GM21360 (cell line): ENCODE measurements around the gene CCDC91.
"Not testable (repeated sequence)": the region's sequence is repeated elsewhere in the genome, so short reads cannot be mapped to it uniquely, and the experiment has no call there.

Experiments
- ATAC-seq: cut with Tn5 transposase; IDR thresholded peaks from one replicate; pipeline ENCODE4 v1.9.1; 2021; ENCODE audit warnings: mild to moderate bottlenecking, moderate library complexity; ENCODE audit not compliant: unreplicated experiment

Gene CCDC91

GRCh38 chr12:28351414-28351813, 161.2 kb downstream of the CCDC91 start:
- no peak for ATAC-seq

- no peak for ATAC-seq
Observed at GRCh38 chr12:28355161-28355560, 164.9 kb downstream of the CCDC91 start.

GRCh38 chr12:28360253-28360652, 170.0 kb downstream of the CCDC91 start:
- ATAC-seq, result no peak

- no peak for ATAC-seq
Observed at GRCh38 chr12:28367326-28367725, 177.1 kb downstream of the CCDC91 start.

- no peak for ATAC-seq
Observed at GRCh38 chr12:28367993-28368392, 177.7 kb downstream of the CCDC91 start.

GRCh38 chr12:28369483-28369882, 179.2 kb downstream of the CCDC91 start:
- no peak for ATAC-seq

GRCh38 chr12:28374556-28374955, 184.3 kb downstream of the CCDC91 start:
- no peak for ATAC-seq

GRCh38 chr12:28378736-28379135, 188.5 kb downstream of the CCDC91 start:
- ATAC-seq, result no peak

- not testable (repeated sequence) for ATAC-seq
Observed at GRCh38 chr12:28379779-28380178, 189.5 kb downstream of the CCDC91 start.

- ATAC-seq, result no peak
Observed at GRCh38 chr12:28383368-28383767, 193.1 kb downstream of the CCDC91 start.

GRCh38 chr12:28388879-28389278, 198.6 kb downstream of the CCDC91 start:
- ATAC-seq, result no peak

GRCh38 chr12:28390206-28390605, 199.9 kb downstream of the CCDC91 start:
- ATAC-seq, result no peak

GRCh38 chr12:28390761-28391385, 200.6 kb downstream of the CCDC91 start:
- no peak for ATAC-seq

- no peak for ATAC-seq
Observed at GRCh38 chr12:28409892-28410291, 219.6 kb downstream of the CCDC91 start.

- peak; percentile 86 for ATAC-seq
Observed at GRCh38 chr12:28413460-28414109, 223.3 kb downstream of the CCDC91 start.

- no peak for ATAC-seq
Observed at GRCh38 chr12:28415755-28416154, 225.5 kb downstream of the CCDC91 start.

- ATAC-seq, result no peak
Observed at GRCh38 chr12:28421374-28421773, 231.1 kb downstream of the CCDC91 start.

GRCh38 chr12:28424965-28425364, 234.7 kb downstream of the CCDC91 start:
- ATAC-seq, result no peak

- ATAC-seq, result no peak
Observed at GRCh38 chr12:28425526-28425925, 235.3 kb downstream of the CCDC91 start.

GRCh38 chr12:28427046-28427445, 236.8 kb downstream of the CCDC91 start:
- ATAC-seq, result no peak

- ATAC-seq, result no peak
Observed at GRCh38 chr12:28440081-28440608, 249.9 kb downstream of the CCDC91 start.

GRCh38 chr12:28442101-28442500, 251.8 kb downstream of the CCDC91 start:
- no peak for ATAC-seq
